Endodermal cell (in vitro differentiated cells): Measurements from ENCODE around the gene MCM3AP. TPM values are rescaled to one million over a fixed set of nuclear protein-coding genes. Genes with fewer than 3 reads are reported as not detected.
A peak's percentile ranks its signal among the peaks of the same experiment; 100 is the strongest.

Experiments
- DNase-seq: peaks from one replicate; pipeline ENCODE4 v3.0.0-alpha.2; 2017
- H3K27ac ChIP-seq: 2 replicates; pipeline ENCODE4 v1.5.1; 2013; ENCODE audit warnings: mild to moderate bottlenecking, low read depth, low read length, moderate library complexity
- H3K27me3 ChIP-seq: 2 replicates; pipeline ENCODE4 v1.6.1; 2013; ENCODE audit warnings: mild to moderate bottlenecking, low read length, moderate library complexity; ENCODE audit not compliant: insufficient read depth, control insufficient read depth, poor library complexity, severe bottlenecking
- H3K36me3 ChIP-seq: 2 replicates; pipeline ENCODE4 v1.7.0; 2013; ENCODE audit warnings: mild to moderate bottlenecking, low read length, moderate library complexity; ENCODE audit not compliant: control insufficient read depth, insufficient read depth
- H3K4me1 ChIP-seq: one replicate; pipeline ENCODE4 v1.7.0; 2013; ENCODE audit warnings: low read length; ENCODE audit not compliant: control insufficient read depth, insufficient read depth
- H3K4me3 ChIP-seq: 2 replicates; pipeline ENCODE4 v1.5.1; 2013; ENCODE audit warnings: mild to moderate bottlenecking, low read length, moderate library complexity
- H3K9ac ChIP-seq: 2 replicates; pipeline ENCODE4 v1.6.1; 2013; ENCODE audit warnings: mild to moderate bottlenecking, low read length, moderate library complexity; ENCODE audit not compliant: poor library complexity, severe bottlenecking; ENCODE audit errors: extremely low read depth
- H3K9me3 ChIP-seq: 2 replicates; pipeline ENCODE4 v1.6.1; 2013; ENCODE audit warnings: mild to moderate bottlenecking, low read length, moderate library complexity; ENCODE audit not compliant: control insufficient read depth
- H3K27ac Mint-ChIP-seq: 2 replicates; pipeline ENCODE4 v1.8.0; 2020; ENCODE audit warnings: mixed read lengths
- H3K27me3 Mint-ChIP-seq: 2 replicates; pipeline ENCODE4 v1.8.0; 2021; ENCODE audit warnings: mild to moderate bottlenecking, mixed read lengths; ENCODE audit not compliant: insufficient read depth
- H3K36me3 Mint-ChIP-seq: 2 replicates; pipeline ENCODE4 v1.8.0; 2020; ENCODE audit warnings: low read depth, mixed read lengths
- H3K4me1 Mint-ChIP-seq: 2 replicates; pipeline ENCODE4 v1.8.0; 2020; ENCODE audit warnings: mixed read lengths
- H3K4me3 Mint-ChIP-seq: 2 replicates; pipeline ENCODE4 v1.8.0; 2020; ENCODE audit warnings: mild to moderate bottlenecking, moderate library complexity, mixed read lengths
- H3K9me3 Mint-ChIP-seq: 2 replicates; pipeline ENCODE4 v1.8.0; 2020; ENCODE audit warnings: mild to moderate bottlenecking, mixed read lengths
- WGBS, 2 experiments: methylation state at CpG; one replicate each; pipeline versions ENCODE4 v1.1.5 to v1.1.7; 2013; ENCODE audit warnings: missing lambda C conversion rate in 2 of 2, mixed read lengths in 1 of 2; ENCODE audit not compliant: insufficient coverage in 1 of 2, insufficient read length in 1 of 2; 5-methylcytosine and 5-hydroxymethylcytosine counted together
- total RNA-seq, 2 donors: library from RNA; stranded (reverse); fragmentation: NEBNext Ultra II Directional in 1 of 2; extraction: Animal tissue kit (Norgen Biotek cat#: 25700) in 1 of 2; gene quantifications; 2 replicates in 1 of 2; 3 replicates in 1 of 2; pipeline ENCODE4 v1.2.1, GENCODE V29; 2021
- TF ChIP-seq, protein P1 (sequence below): fragments of 200-600 bp; sonication (generic); conservative IDR thresholded peaks from 2 replicates; pipeline ENCODE4 v1.5.0; 2021; ENCODE audit warnings: antibody characterized with exemption, mild to moderate bottlenecking

Gene MCM3AP
- total RNA-seq, 2 donors from 2014 or later = 120 to 161 TPM

DNA sequence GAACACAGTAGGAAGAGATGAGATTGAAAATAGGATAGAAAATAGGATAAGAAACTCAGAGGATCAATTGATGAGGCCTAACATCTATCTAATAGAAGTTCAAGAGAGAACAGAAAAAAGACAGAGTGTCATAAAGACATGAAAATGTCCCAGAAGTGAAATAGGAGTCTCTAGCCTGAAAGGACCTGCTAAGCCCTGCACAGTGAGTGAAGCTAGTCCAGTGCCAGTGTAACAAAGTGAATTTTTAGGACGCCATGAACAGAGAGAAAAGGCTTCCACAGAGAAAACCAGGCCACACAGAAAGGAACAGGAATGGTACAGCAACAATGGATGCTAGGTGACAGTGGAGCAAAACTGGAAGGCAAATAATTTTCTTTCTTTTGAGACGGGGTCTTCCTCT, 36.6 kb downstream of the MCM3AP start:
- H3K9ac ChIP-seq = no peak overlapping the region
- H3K9me3 ChIP-seq = no peaks in the 10 kb centered on the region
- H3K27ac Mint-ChIP-seq = peak overlapping the region; percentile 37
- H3K9me3 Mint-ChIP-seq = no peaks in the 10 kb centered on the region
- peaks cover 97% of the 10 kb centered on the region for H3K36me3 ChIP-seq
- H3K4me3 Mint-ChIP-seq = no peak overlapping the region
- H3K36me3 Mint-ChIP-seq = peaks cover 85% of the 10 kb centered on the region
- 97% methylated on average over 2 of the region's 2 CpGs for WGBS, 2 experiments
- H3K4me3 ChIP-seq = no peak overlapping the region
- no peak overlapping the region for H3K27ac ChIP-seq
- H3K27me3 ChIP-seq = no peaks in the 10 kb centered on the region
- H3K27me3 Mint-ChIP-seq = no peaks in the 10 kb centered on the region
- H3K4me1 Mint-ChIP-seq = no peaks in the 10 kb centered on the region
- no peak for DNase-seq
- H3K4me1 ChIP-seq = no peaks in the 10 kb centered on the region
- TF ChIP-seq, protein P1, sequence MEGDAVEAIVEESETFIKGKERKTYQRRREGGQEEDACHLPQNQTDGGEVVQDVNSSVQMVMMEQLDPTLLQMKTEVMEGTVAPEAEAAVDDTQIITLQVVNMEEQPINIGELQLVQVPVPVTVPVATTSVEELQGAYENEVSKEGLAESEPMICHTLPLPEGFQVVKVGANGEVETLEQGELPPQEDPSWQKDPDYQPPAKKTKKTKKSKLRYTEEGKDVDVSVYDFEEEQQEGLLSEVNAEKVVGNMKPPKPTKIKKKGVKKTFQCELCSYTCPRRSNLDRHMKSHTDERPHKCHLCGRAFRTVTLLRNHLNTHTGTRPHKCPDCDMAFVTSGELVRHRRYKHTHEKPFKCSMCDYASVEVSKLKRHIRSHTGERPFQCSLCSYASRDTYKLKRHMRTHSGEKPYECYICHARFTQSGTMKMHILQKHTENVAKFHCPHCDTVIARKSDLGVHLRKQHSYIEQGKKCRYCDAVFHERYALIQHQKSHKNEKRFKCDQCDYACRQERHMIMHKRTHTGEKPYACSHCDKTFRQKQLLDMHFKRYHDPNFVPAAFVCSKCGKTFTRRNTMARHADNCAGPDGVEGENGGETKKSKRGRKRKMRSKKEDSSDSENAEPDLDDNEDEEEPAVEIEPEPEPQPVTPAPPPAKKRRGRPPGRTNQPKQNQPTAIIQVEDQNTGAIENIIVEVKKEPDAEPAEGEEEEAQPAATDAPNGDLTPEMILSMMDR = no peak

GRCh38 chr21:46248422-46248782, 37.0 kb downstream of the MCM3AP start:
- Mint-ChIP-seq H3K4me1 (no peaks in the 10 kb centered on the region), H3K9me3 (no peaks in the 10 kb centered on the region), H3K27me3 (no peaks in the 10 kb centered on the region), H3K4me3 (no peak overlapping the region), H3K36me3 (peaks cover 85% of the 10 kb centered on the region), H3K27ac (no peak overlapping the region)
- no peak for DNase-seq
- Histone ChIP-seq H3K27me3 (no peaks in the 10 kb centered on the region), H3K4me3 (no peak overlapping the region), H3K36me3 (peaks cover 97% of the 10 kb centered on the region), H3K9me3 (no peaks in the 10 kb centered on the region), H3K27ac (no peak overlapping the region), H3K4me1 (no peaks in the 10 kb centered on the region), H3K9ac (no peak overlapping the region)
- TF ChIP-seq, protein P1 = no peak
- no CpG with 5 or more reads among the region's 1 CpG for WGBS, 2 experiments

GRCh38 chr21:46247699-46248421, 37.6 kb downstream of the MCM3AP start:
- Histone ChIP-seq H3K27me3 (no peaks in the 10 kb centered on the region), H3K36me3 (peaks cover 97% of the 10 kb centered on the region), H3K4me1 (no peaks in the 10 kb centered on the region), H3K9ac (no peak overlapping the region), H3K4me3 (no peak overlapping the region), H3K27ac (no peak overlapping the region), H3K9me3 (no peaks in the 10 kb centered on the region)
- peaks cover 85% of the 10 kb centered on the region for H3K36me3 Mint-ChIP-seq
- H3K9me3 Mint-ChIP-seq = no peaks in the 10 kb centered on the region
- no peaks in the 10 kb centered on the region for H3K27me3 Mint-ChIP-seq
- H3K4me1 Mint-ChIP-seq = no peaks in the 10 kb centered on the region
- WGBS, 2 experiments = 94 to 100% methylated on average over 1 to 3 of the region's 3 CpGs
- TF ChIP-seq, protein P1 = no peak
- peak; percentile 36 for DNase-seq
- no peak overlapping the region for H3K27ac Mint-ChIP-seq
- no peak overlapping the region for H3K4me3 Mint-ChIP-seq
